ENCODE results near the gene NFIX.
A peak's percentile ranks its signal among the peaks of the same experiment; 100 is the strongest.
"Not testable (repeated sequence)": the region's sequence is repeated elsewhere in the genome, so short reads cannot be mapped to it uniquely, and the experiment has no call there.

Gene NFIX

GRCh38 chr19:12969292-12969988 is 25.8 kb upstream of the NFIX start, which contains the start of gene DAND5:
Gene DAND5, plus strand, starts transcription at chr19:12969576. Its CDS starts 85 bp downstream, at chr19:12969661.
- Mint-ChIP-seq H3K27ac (ENCODE audit: low read depth) (no peak within 1 kb of the TSS), H3K36me3 (ENCODE audit: insufficient read depth) (peaks cover 4% of the 10 kb centered on the region), H3K27me3 (no peaks in the 10 kb centered on the region), H3K4me3 (no peak within 1 kb of the TSS), H3K9me3 (no peaks in the 10 kb centered on the region), H3K4me1 (peaks cover 6% of the 10 kb centered on the region)
- DNase-seq (ENCODE audit: low spot score in 2 of 2), result no peak
- ATAC-seq (replicated peaks; ENCODE audit: extremely low read depth, poor library complexity, severe bottlenecking), result no peak

- H3K9me3 Mint-ChIP-seq, result no peaks in the 10 kb centered on the region
- DNase-seq (ENCODE audit: low spot score in 2 of 2) (no peak), ATAC-seq (replicated peaks; ENCODE audit: extremely low read depth, poor library complexity, severe bottlenecking) (no peak)
- H3K36me3 Mint-ChIP-seq (ENCODE audit: insufficient read depth), result peaks cover under 1% of the 10 kb centered on the region
- H3K4me3 Mint-ChIP-seq, result no peak overlapping the region
- no peaks in the 10 kb centered on the region for H3K27me3 Mint-ChIP-seq
- no peak overlapping the region for H3K27ac Mint-ChIP-seq (ENCODE audit: low read depth)
- peaks cover under 1% of the 10 kb centered on the region for H3K4me1 Mint-ChIP-seq
These were observed 25.0 kb upstream of the NFIX start for GRCh38 chr19:12970070-12970820.

- Mint-ChIP-seq H3K4me3 (no peak overlapping the region), H3K4me1 (peaks cover 6% of the 10 kb centered on the region), H3K36me3 (ENCODE audit: insufficient read depth) (peaks cover 3% of the 10 kb centered on the region), H3K9me3 (no peaks in the 10 kb centered on the region), H3K27me3 (peaks cover 22% of the 10 kb centered on the region), H3K27ac (ENCODE audit: low read depth) (no peak overlapping the region)
- DNase-seq (ENCODE audit: low spot score in 2 of 2), result no peak
- no peak for ATAC-seq (replicated peaks; ENCODE audit: extremely low read depth, poor library complexity, severe bottlenecking)
These were observed 22.0 kb upstream of the NFIX start for GRCh38 chr19:12973236-12973635.

GRCh38 chr19:12974301-12975220 is 20.7 kb upstream of the NFIX start:
- Mint-ChIP-seq H3K4me1 (peaks cover 6% of the 10 kb centered on the region), H3K9me3 (no peaks in the 10 kb centered on the region), H3K27me3 (peaks cover 25% of the 10 kb centered on the region), H3K4me3 (no peak overlapping the region), H3K27ac (ENCODE audit: low read depth) (no peak overlapping the region), H3K36me3 (ENCODE audit: insufficient read depth) (peaks cover 3% of the 10 kb centered on the region)
- no peak for ATAC-seq (replicated peaks; ENCODE audit: extremely low read depth, poor library complexity, severe bottlenecking)
- no peak for DNase-seq (ENCODE audit: low spot score in 2 of 2)

- no peak overlapping the region for H3K4me3 Mint-ChIP-seq
- H3K27ac Mint-ChIP-seq (ENCODE audit: low read depth), result no peak overlapping the region
- ATAC-seq (replicated peaks; ENCODE audit: extremely low read depth, poor library complexity, severe bottlenecking) (no peak), DNase-seq (ENCODE audit: low spot score in 2 of 2) (no peak)
- H3K27me3 Mint-ChIP-seq, result peaks cover 25% of the 10 kb centered on the region
- peaks cover 3% of the 10 kb centered on the region for H3K36me3 Mint-ChIP-seq (ENCODE audit: insufficient read depth)
- peaks cover 6% of the 10 kb centered on the region for H3K4me1 Mint-ChIP-seq
- no peaks in the 10 kb centered on the region for H3K9me3 Mint-ChIP-seq
These were observed 20.0 kb upstream of the NFIX start for GRCh38 chr19:12975221-12975741.

- not testable (repeated sequence) for ATAC-seq (replicated peaks; ENCODE audit: extremely low read depth, poor library complexity, severe bottlenecking); H3K4me1 Mint-ChIP-seq; H3K4me3 Mint-ChIP-seq; H3K9me3 Mint-ChIP-seq; DNase-seq (ENCODE audit: low spot score in 2 of 2); H3K36me3 Mint-ChIP-seq (ENCODE audit: insufficient read depth); H3K27ac Mint-ChIP-seq (ENCODE audit: low read depth)
- peaks cover 25% of the 10 kb centered on the region for H3K27me3 Mint-ChIP-seq
These were observed 19.2 kb upstream of the NFIX start for GRCh38 chr19:12976109-12976508.

GRCh38 chr19:12979974-12980373 is 15.3 kb upstream of the NFIX start:
- Mint-ChIP-seq H3K4me1 (peaks cover 9% of the 10 kb centered on the region), H3K36me3 (ENCODE audit: insufficient read depth) (peaks cover 3% of the 10 kb centered on the region), H3K27me3 (peaks cover 25% of the 10 kb centered on the region), H3K27ac (ENCODE audit: low read depth) (no peak overlapping the region), H3K9me3 (no peaks in the 10 kb centered on the region), H3K4me3 (no peak overlapping the region)
- DNase-seq (ENCODE audit: low spot score in 2 of 2), result no peak
- no peak for ATAC-seq (replicated peaks; ENCODE audit: extremely low read depth, poor library complexity, severe bottlenecking)

- no peak for ATAC-seq (replicated peaks; ENCODE audit: extremely low read depth, poor library complexity, severe bottlenecking)
- Mint-ChIP-seq H3K36me3 (ENCODE audit: insufficient read depth) (peaks cover 4% of the 10 kb centered on the region), H3K27me3 (peaks cover 9% of the 10 kb centered on the region), H3K27ac (ENCODE audit: low read depth) (no peak overlapping the region), H3K4me3 (no peak overlapping the region), H3K4me1 (peaks cover 13% of the 10 kb centered on the region), H3K9me3 (no peaks in the 10 kb centered on the region)
- DNase-seq (ENCODE audit: low spot score in 2 of 2), result no peak
These were observed 12.6 kb upstream of the NFIX start for GRCh38 chr19:12982648-12983047.

GRCh38 chr19:12983091-12983490 is 12.2 kb upstream of the NFIX start:
- H3K27ac Mint-ChIP-seq (ENCODE audit: low read depth), result no peak overlapping the region
- H3K36me3 Mint-ChIP-seq (ENCODE audit: insufficient read depth), result peaks cover 4% of the 10 kb centered on the region
- ATAC-seq (replicated peaks; ENCODE audit: extremely low read depth, poor library complexity, severe bottlenecking), result no peak
- H3K9me3 Mint-ChIP-seq, result no peaks in the 10 kb centered on the region
- peaks cover 5% of the 10 kb centered on the region for H3K27me3 Mint-ChIP-seq
- H3K4me1 Mint-ChIP-seq, result peaks cover 9% of the 10 kb centered on the region
- no peak for DNase-seq (ENCODE audit: low spot score in 2 of 2)
- H3K4me3 Mint-ChIP-seq, result no peak overlapping the region

GRCh38 chr19:12983542-12984142 is 11.6 kb upstream of the NFIX start:
- no peak overlapping the region for H3K4me3 Mint-ChIP-seq
- no peaks in the 10 kb centered on the region for H3K27me3 Mint-ChIP-seq
- no peaks in the 10 kb centered on the region for H3K9me3 Mint-ChIP-seq
- peaks cover 4% of the 10 kb centered on the region for H3K36me3 Mint-ChIP-seq (ENCODE audit: insufficient read depth)
- H3K27ac Mint-ChIP-seq (ENCODE audit: low read depth), result no peak overlapping the region
- H3K4me1 Mint-ChIP-seq, result peaks cover 8% of the 10 kb centered on the region
- peak; percentile 75 to 79 for DNase-seq (ENCODE audit: low spot score in 2 of 2)
- peak; percentile 45 for ATAC-seq (replicated peaks; ENCODE audit: extremely low read depth, poor library complexity, severe bottlenecking)

GRCh38 chr19:12984143-12984627 is 11.1 kb upstream of the NFIX start:
- Mint-ChIP-seq H3K27me3 (no peaks in the 10 kb centered on the region), H3K4me1 (peaks cover 8% of the 10 kb centered on the region), H3K27ac (ENCODE audit: low read depth) (no peak overlapping the region), H3K9me3 (no peaks in the 10 kb centered on the region), H3K36me3 (ENCODE audit: insufficient read depth) (peaks cover 4% of the 10 kb centered on the region), H3K4me3 (no peak overlapping the region)
- DNase-seq (ENCODE audit: low spot score in 2 of 2), result no peak
- no peak for ATAC-seq (replicated peaks; ENCODE audit: extremely low read depth, poor library complexity, severe bottlenecking)

- DNase-seq (ENCODE audit: low spot score in 2 of 2) (no peak), ATAC-seq (replicated peaks; ENCODE audit: extremely low read depth, poor library complexity, severe bottlenecking) (no peak)
- Mint-ChIP-seq H3K4me1 (peaks cover 8% of the 10 kb centered on the region), H3K27ac (ENCODE audit: low read depth) (no peak overlapping the region), H3K27me3 (no peaks in the 10 kb centered on the region), H3K36me3 (ENCODE audit: insufficient read depth) (peaks cover 4% of the 10 kb centered on the region), H3K4me3 (peak overlapping the region; percentile 10), H3K9me3 (no peaks in the 10 kb centered on the region)
These were observed 10.6 kb upstream of the NFIX start for GRCh38 chr19:12984683-12985048.
